ENCODE data around the gene PLEKHG3. TPM values are rescaled to one million over a fixed set of nuclear protein-coding genes. Genes with fewer than 3 reads are reported as not detected.

The PLEKHG3 gene
- total and polyA plus RNA-seq, 8 donors, result 33.3 to 60.7 (median 39.7) TPM

DNA sequence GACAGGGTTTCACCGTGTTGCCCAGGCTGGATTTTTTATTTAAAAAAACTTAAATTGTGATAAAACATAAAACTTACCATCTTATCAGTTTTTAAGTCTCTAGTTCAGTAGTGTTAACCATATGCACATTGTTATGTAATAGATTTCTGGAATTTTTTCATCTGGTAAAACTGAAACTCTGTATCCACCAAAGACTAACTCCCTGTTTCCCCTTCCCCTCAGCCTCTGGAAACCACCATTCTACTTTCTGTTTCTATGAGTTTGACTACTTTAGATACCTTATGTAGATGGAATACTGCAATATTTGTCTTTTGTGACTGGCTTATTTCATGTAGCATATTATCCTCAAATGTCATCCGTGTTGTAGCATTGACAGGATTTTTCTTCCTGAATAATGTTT, 12.8 kb upstream of the PLEKHG3 start:
- FAIRE-seq (no peak), ATAC-seq (no peak), DNase-seq (no peak)
- Histone ChIP-seq H3K9me3 (no peaks in the 10 kb centered on the region), H3K4me3 (no peak overlapping the region), H3K27ac (no peak overlapping the region), H3K27me3 (no peaks in the 10 kb centered on the region), H3K4me1 (peaks cover 0 to 10% (median 7%) of the 10 kb centered on the region in 3 donors), H3K36me3 (no peaks in the 10 kb centered on the region)
- TF ChIP-seq, protein P1, sequence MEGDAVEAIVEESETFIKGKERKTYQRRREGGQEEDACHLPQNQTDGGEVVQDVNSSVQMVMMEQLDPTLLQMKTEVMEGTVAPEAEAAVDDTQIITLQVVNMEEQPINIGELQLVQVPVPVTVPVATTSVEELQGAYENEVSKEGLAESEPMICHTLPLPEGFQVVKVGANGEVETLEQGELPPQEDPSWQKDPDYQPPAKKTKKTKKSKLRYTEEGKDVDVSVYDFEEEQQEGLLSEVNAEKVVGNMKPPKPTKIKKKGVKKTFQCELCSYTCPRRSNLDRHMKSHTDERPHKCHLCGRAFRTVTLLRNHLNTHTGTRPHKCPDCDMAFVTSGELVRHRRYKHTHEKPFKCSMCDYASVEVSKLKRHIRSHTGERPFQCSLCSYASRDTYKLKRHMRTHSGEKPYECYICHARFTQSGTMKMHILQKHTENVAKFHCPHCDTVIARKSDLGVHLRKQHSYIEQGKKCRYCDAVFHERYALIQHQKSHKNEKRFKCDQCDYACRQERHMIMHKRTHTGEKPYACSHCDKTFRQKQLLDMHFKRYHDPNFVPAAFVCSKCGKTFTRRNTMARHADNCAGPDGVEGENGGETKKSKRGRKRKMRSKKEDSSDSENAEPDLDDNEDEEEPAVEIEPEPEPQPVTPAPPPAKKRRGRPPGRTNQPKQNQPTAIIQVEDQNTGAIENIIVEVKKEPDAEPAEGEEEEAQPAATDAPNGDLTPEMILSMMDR (IDR thresholded peaks at IDR 0.05), result no peak
- 87 to 92% methylated on average over 2 of the region's 2 CpGs for WGBS, 2 donors
- intact Hi-C loops (cut with DNase I), result no loop called here

DNA sequence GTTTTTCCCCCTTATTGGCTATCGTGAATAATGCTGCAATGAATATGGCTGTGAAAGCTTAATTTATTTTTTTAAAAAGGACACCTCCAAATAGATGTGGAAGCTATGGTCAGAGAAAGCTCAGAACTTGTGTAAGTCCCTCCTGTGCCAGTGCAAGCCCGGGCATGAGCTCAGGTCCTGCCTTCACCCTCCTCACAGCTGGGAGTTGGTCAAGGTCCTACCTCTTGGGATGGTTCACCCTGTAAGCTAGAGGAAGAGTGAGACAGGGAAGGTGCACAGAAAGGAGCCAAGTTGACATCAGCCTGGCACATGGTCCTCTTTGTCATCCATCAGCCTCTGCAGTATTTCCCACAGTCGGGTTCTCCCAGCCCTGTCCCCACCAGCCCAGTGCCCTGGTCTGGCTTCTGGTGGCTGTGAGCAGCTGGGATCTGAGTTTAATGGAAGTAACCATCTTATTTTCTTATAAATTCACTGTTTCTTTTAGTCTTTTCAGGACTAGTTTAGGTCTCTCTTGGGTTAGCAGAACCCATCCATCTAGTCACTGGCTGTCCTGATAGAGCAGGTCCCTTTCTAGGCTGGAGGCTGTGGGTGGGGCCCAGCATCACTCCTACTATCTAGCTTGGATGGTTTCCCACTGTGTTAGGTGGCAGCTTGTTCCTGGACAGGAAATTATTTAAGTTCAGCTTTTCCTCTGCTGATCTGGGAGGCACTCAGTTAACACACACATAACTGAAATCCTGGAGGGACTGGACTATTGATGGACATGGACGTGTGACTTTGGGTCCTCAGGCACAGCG, 11.8 kb upstream of the PLEKHG3 start:
- FAIRE-seq, result no peak
- H3K27me3 ChIP-seq, result no peaks in the 10 kb centered on the region
- H3K4me1 ChIP-seq, result peaks cover 0 to 10% (median 7%) of the 10 kb centered on the region in 3 donors
- no peak for ATAC-seq
- 93 to 94% methylated on average over 5 of the region's 5 CpGs for WGBS, 2 donors
- no peaks in the 10 kb centered on the region for H3K36me3 ChIP-seq
- no peaks in the 10 kb centered on the region for H3K9me3 ChIP-seq
- TF ChIP-seq, protein P1 (IDR thresholded peaks at IDR 0.05), result no peak
- intact Hi-C loops (cut with DNase I), result no loop called here
- H3K4me3 ChIP-seq, result no peak overlapping the region
- DNase-seq, result no peak
- H3K27ac ChIP-seq, result no peak overlapping the region

DNA sequence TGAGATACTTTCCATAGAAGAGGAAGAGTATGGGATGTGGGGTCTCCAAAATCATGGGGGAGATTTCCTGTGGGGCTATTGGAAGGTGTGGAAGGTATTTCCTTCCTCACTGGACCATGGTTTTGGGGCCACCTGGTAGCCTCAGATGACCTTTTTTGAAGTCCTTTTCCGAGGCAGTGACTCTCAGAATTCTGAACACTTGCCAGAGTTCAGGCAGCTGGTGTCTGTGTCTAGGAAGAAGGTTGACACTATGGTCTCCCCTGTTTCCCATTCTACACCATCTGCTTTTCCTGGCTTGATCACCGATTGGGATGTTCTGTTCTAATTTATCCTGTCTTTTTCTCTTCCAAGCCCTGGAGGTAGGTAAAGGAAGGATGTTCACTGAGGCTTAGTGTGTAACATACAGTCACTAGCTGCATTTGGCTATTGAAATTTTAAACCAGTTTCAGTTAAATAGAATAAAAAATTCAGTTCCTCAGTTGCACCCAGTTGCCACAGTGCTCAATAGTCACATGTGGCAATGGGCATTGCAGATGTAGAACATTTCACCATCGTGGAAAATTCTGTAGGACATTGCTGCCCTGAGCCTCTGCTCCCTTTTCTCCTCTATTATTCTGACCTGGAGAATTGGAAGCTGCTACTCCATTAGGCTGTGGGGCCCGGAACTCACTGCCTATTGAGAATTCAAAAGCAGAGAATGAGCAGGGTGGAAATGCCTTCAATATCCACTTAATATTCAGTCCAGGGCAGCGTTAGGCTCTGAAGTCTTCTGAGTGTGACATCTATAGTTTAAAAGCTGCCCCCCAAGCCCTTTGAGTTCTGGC, 11.0 kb upstream of the PLEKHG3 start:
- ATAC-seq (no peak), FAIRE-seq (no peak), DNase-seq (no peak)
- Histone ChIP-seq H3K36me3 (no peaks in the 10 kb centered on the region), H3K9me3 (no peaks in the 10 kb centered on the region), H3K27ac (no peak overlapping the region), H3K27me3 (no peaks in the 10 kb centered on the region), H3K4me1 (peaks cover 0 to 13% (median 7%) of the 10 kb centered on the region in 3 donors), H3K4me3 (no peak overlapping the region)
- intact Hi-C loops (cut with DNase I), result no loop called here
- TF ChIP-seq, protein P1 (IDR thresholded peaks at IDR 0.05), result no peak
- WGBS, 2 donors, result 72 to 75% methylated on average over 5 of the region's 5 CpGs

DNA sequence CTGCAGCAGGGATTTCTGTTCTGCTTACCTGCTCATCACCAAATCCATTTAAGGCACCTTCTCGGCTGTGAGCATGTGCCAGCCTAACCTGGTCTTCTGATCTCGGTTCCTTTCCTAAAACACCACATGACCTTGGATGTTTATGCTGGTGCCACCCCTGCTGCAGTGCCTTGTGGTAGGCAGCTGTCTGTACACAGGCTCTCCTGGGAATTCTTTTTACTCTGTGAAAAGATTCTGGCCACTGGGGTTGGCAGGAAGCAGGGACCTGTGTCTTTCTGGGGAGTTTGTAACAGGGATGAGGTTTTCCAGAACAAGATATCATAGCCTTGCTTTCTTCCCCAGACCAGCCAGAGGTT, 10.4 kb upstream of the PLEKHG3 start:
- peaks cover 0 to 16% (median 9%) of the 10 kb centered on the region in 3 donors for H3K4me1 ChIP-seq
- TF ChIP-seq, protein P1 (IDR thresholded peaks at IDR 0.05), result no peak
- H3K36me3 ChIP-seq, result no peaks in the 10 kb centered on the region
- DNase-seq, result no peak
- H3K9me3 ChIP-seq, result no peaks in the 10 kb centered on the region
- intact Hi-C loops (cut with DNase I), result no loop called here
- H3K27me3 ChIP-seq, result no peaks in the 10 kb centered on the region
- ATAC-seq, result peak in 2 of 4 donors; percentile 50 to 58
- WGBS, 2 donors, result 22 to 24% methylated on average over 2 of the region's 2 CpGs
- no peak overlapping the region for H3K4me3 ChIP-seq
- no peak for FAIRE-seq
- no peak overlapping the region for H3K27ac ChIP-seq

Measured in pancreas (tissue), 10 donors.